Activated naive CD8-positive, alpha-beta T cell (primary cell): ENCODE measurements around the gene FAM120A.

Experiments used
- H3K27ac Mint-ChIP-seq: one replicate; pipeline ENCODE4 v1.8.0; 2021; ENCODE audit warnings: mixed read lengths
- H3K27me3 Mint-ChIP-seq: one replicate; pipeline ENCODE4 v1.8.0; 2021; ENCODE audit warnings: mixed read lengths
- H3K36me3 Mint-ChIP-seq: one replicate; pipeline ENCODE4 v1.8.0; 2021; ENCODE audit warnings: mixed read lengths
- H3K4me1 Mint-ChIP-seq: one replicate; pipeline ENCODE4 v1.8.0; 2021; ENCODE audit warnings: low read depth, mixed read lengths
- H3K4me3 Mint-ChIP-seq: one replicate; pipeline ENCODE4 v1.8.0; 2021; ENCODE audit warnings: mild to moderate bottlenecking, mixed read lengths
- H3K9me3 Mint-ChIP-seq: one replicate; pipeline ENCODE4 v1.8.0; 2021; ENCODE audit warnings: low read depth, mixed read lengths

Gene FAM120A

GRCh38 chr9:93533863-93534262 is 82.4 kb downstream of the FAM120A start:
- Mint-ChIP-seq H3K4me1 (no peaks in the 10 kb centered on the region), H3K27me3 (no peaks in the 10 kb centered on the region), H3K36me3 (peaks cover 2% of the 10 kb centered on the region), H3K9me3 (no peaks in the 10 kb centered on the region), H3K27ac (no peak overlapping the region), H3K4me3 (no peak overlapping the region)

GRCh38 chr9:93536167-93536566 is 84.7 kb downstream of the FAM120A start:
- Mint-ChIP-seq H3K4me3 (no peak overlapping the region), H3K27me3 (no peaks in the 10 kb centered on the region), H3K9me3 (no peaks in the 10 kb centered on the region), H3K36me3 (no peaks in the 10 kb centered on the region), H3K4me1 (peaks cover 2% of the 10 kb centered on the region), H3K27ac (no peak overlapping the region)

- Mint-ChIP-seq H3K4me3 (no peak overlapping the region), H3K27ac (no peak overlapping the region), H3K27me3 (no peaks in the 10 kb centered on the region), H3K36me3 (no peaks in the 10 kb centered on the region), H3K9me3 (no peaks in the 10 kb centered on the region), H3K4me1 (peaks cover 2% of the 10 kb centered on the region)
These were observed 85.4 kb downstream of the FAM120A start for GRCh38 chr9:93536874-93537273.

- no peak overlapping the region for H3K4me3 Mint-ChIP-seq
- H3K27me3 Mint-ChIP-seq = no peaks in the 10 kb centered on the region
- H3K27ac Mint-ChIP-seq = no peak overlapping the region
- no peaks in the 10 kb centered on the region for H3K36me3 Mint-ChIP-seq
- no peaks in the 10 kb centered on the region for H3K9me3 Mint-ChIP-seq
- peaks cover 3% of the 10 kb centered on the region for H3K4me1 Mint-ChIP-seq
These were observed 88.8 kb downstream of the FAM120A start for GRCh38 chr9:93540305-93540704.

GRCh38 chr9:93541005-93541404 is 89.5 kb downstream of the FAM120A start:
- Mint-ChIP-seq H3K9me3 (no peaks in the 10 kb centered on the region), H3K27me3 (no peaks in the 10 kb centered on the region), H3K4me3 (no peak overlapping the region), H3K36me3 (no peaks in the 10 kb centered on the region), H3K4me1 (peaks cover 3% of the 10 kb centered on the region), H3K27ac (no peak overlapping the region)

GRCh38 chr9:93541581-93542349 is 90.3 kb downstream of the FAM120A start:
- Mint-ChIP-seq H3K4me3 (no peak overlapping the region), H3K27me3 (no peaks in the 10 kb centered on the region), H3K4me1 (peaks cover 3% of the 10 kb centered on the region), H3K27ac (no peak overlapping the region), H3K9me3 (no peaks in the 10 kb centered on the region), H3K36me3 (no peaks in the 10 kb centered on the region)

GRCh38 chr9:93543117-93543516 is 91.6 kb downstream of the FAM120A start:
- Mint-ChIP-seq H3K9me3 (no peaks in the 10 kb centered on the region), H3K27me3 (no peaks in the 10 kb centered on the region), H3K36me3 (peaks cover 2% of the 10 kb centered on the region), H3K4me3 (no peak overlapping the region), H3K27ac (no peak overlapping the region), H3K4me1 (peaks cover 3% of the 10 kb centered on the region)

GRCh38 chr9:93546356-93546755 is 94.9 kb downstream of the FAM120A start:
- Mint-ChIP-seq H3K27me3 (no peaks in the 10 kb centered on the region), H3K4me1 (peaks cover 1% of the 10 kb centered on the region), H3K4me3 (no peak overlapping the region), H3K27ac (no peak overlapping the region), H3K36me3 (peaks cover 2% of the 10 kb centered on the region), H3K9me3 (no peaks in the 10 kb centered on the region)

GRCh38 chr9:93549611-93550010 is 98.1 kb downstream of the FAM120A start:
- no peaks in the 10 kb centered on the region for H3K27me3 Mint-ChIP-seq
- peaks cover 5% of the 10 kb centered on the region for H3K36me3 Mint-ChIP-seq
- H3K9me3 Mint-ChIP-seq = no peaks in the 10 kb centered on the region
- no peak overlapping the region for H3K4me3 Mint-ChIP-seq
- no peak overlapping the region for H3K27ac Mint-ChIP-seq
- H3K4me1 Mint-ChIP-seq = no peaks in the 10 kb centered on the region

GRCh38 chr9:93552923-93553322 is 101.4 kb downstream of the FAM120A start:
- Mint-ChIP-seq H3K4me1 (no peaks in the 10 kb centered on the region), H3K27me3 (no peaks in the 10 kb centered on the region), H3K9me3 (no peaks in the 10 kb centered on the region), H3K27ac (no peak overlapping the region), H3K4me3 (no peak overlapping the region), H3K36me3 (peaks cover 3% of the 10 kb centered on the region)

- H3K36me3 Mint-ChIP-seq = peaks cover 4% of the 10 kb centered on the region
- no peak overlapping the region for H3K4me3 Mint-ChIP-seq
- H3K4me1 Mint-ChIP-seq = no peaks in the 10 kb centered on the region
- no peak overlapping the region for H3K27ac Mint-ChIP-seq
- no peaks in the 10 kb centered on the region for H3K27me3 Mint-ChIP-seq
- H3K9me3 Mint-ChIP-seq = no peaks in the 10 kb centered on the region
These were observed 103.9 kb downstream of the FAM120A start for GRCh38 chr9:93555370-93555769.

- Mint-ChIP-seq H3K9me3 (no peaks in the 10 kb centered on the region), H3K36me3 (peaks cover 3% of the 10 kb centered on the region), H3K4me1 (no peaks in the 10 kb centered on the region), H3K4me3 (no peak overlapping the region), H3K27ac (no peak overlapping the region), H3K27me3 (no peaks in the 10 kb centered on the region)
These were observed 106.1 kb downstream of the FAM120A start for GRCh38 chr9:93557366-93558137.

GRCh38 chr9:93558503-93558902 is 107.0 kb downstream of the FAM120A start:
- H3K27ac Mint-ChIP-seq = no peak overlapping the region
- no peak overlapping the region for H3K4me3 Mint-ChIP-seq
- no peaks in the 10 kb centered on the region for H3K4me1 Mint-ChIP-seq
- peaks cover 3% of the 10 kb centered on the region for H3K36me3 Mint-ChIP-seq
- H3K9me3 Mint-ChIP-seq = no peaks in the 10 kb centered on the region
- H3K27me3 Mint-ChIP-seq = no peaks in the 10 kb centered on the region

GRCh38 chr9:93560991-93561390 is 109.5 kb downstream of the FAM120A start:
- H3K27me3 Mint-ChIP-seq = no peaks in the 10 kb centered on the region
- peaks cover 7% of the 10 kb centered on the region for H3K4me1 Mint-ChIP-seq
- H3K4me3 Mint-ChIP-seq = no peak overlapping the region
- no peak overlapping the region for H3K27ac Mint-ChIP-seq
- H3K9me3 Mint-ChIP-seq = no peaks in the 10 kb centered on the region
- H3K36me3 Mint-ChIP-seq = peaks cover 3% of the 10 kb centered on the region

GRCh38 chr9:93562157-93562556 is 110.7 kb downstream of the FAM120A start:
- Mint-ChIP-seq H3K36me3 (peaks cover 3% of the 10 kb centered on the region), H3K27me3 (no peaks in the 10 kb centered on the region), H3K9me3 (no peaks in the 10 kb centered on the region), H3K27ac (no peak overlapping the region), H3K4me3 (no peak overlapping the region), H3K4me1 (peaks cover 11% of the 10 kb centered on the region)
